Mucosa of gallbladder (tissue), 1 donor: Measurements from ENCODE around the gene GPR82. TPM values are rescaled to one million over a fixed set of nuclear protein-coding genes. Genes with fewer than 3 reads are reported as not detected.
"Not testable (repeated sequence)": the region's sequence is repeated elsewhere in the genome, so short reads cannot be mapped to it uniquely, and the experiment has no call there.

Source experiments
- DNase-seq: peaks from one replicate; pipeline ENCODE4 v3.0.0-alpha.2; 2020; ENCODE audit warnings: low spot score
- total RNA-seq: library from RNA; stranded (reverse); gene quantifications from one replicate; pipeline ENCODE4 v1.2.1, GENCODE V29; 2021
- donor health status: DM: no; HTN: no; CAD: no.

Gene GPR82, protein sequence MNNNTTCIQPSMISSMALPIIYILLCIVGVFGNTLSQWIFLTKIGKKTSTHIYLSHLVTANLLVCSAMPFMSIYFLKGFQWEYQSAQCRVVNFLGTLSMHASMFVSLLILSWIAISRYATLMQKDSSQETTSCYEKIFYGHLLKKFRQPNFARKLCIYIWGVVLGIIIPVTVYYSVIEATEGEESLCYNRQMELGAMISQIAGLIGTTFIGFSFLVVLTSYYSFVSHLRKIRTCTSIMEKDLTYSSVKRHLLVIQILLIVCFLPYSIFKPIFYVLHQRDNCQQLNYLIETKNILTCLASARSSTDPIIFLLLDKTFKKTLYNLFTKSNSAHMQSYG
- 1.2 TPM for total RNA-seq

DNA sequence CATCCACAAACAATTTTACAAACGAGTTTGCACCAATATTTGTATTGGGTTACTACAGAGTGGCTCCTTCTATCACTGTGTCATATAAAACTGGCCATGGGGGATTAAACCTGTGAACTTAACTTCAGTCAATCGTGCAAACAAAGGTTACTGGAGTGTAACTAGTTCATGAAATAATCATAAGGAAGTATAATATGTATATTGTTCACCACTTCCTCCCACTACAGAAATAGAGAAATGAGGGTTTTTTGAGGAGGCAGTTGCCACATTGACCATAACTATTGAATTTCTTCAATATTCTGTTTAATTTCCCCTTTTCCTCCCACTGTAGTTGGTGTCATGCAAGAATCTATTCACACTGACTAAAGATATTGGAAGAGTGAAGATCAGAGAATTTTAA is at the start of gene GPR82:
Gene GPR82 (plus strand): TSS at position 356 of the 400 bp plus-strand sequence. CDS start 2,846 bp downstream, outside the sequence.
- DNase-seq: no peak

DNA sequence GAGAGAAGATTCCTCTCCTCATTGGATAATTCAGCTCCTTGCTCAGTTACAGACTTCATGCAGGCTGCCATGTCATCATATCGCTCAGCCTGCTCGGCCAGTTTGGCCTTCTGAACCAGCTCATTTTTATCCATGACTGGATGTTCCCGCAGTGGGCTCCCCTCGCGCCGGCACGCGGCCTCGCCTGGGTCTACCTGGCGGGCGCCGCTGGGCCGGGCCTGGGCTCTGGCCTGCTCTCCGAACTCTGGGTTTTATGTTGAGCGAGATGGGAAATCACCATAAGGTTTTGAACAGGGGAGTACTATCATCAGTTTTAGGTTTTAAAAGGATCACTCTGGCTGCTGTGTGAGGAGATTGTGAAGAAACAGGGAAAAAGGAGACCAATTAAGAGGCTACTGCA is 47.6 kb upstream of the GPR82 start:
- not testable (repeated sequence) for DNase-seq

- DNase-seq: no peak
These were observed 46.6 kb upstream of the GPR82 start for GRCh38 chrX:41677183-41678060.

GRCh38 chrX:41684138-41684537 is 39.8 kb upstream of the GPR82 start:
- DNase-seq: peak; percentile 47

GRCh38 chrX:41684940-41685339 is 39.0 kb upstream of the GPR82 start:
- no peak for DNase-seq

- DNase-seq: no peak
These were observed 37.2 kb upstream of the GPR82 start for GRCh38 chrX:41686788-41687187.

- no peak for DNase-seq
These were observed 35.8 kb upstream of the GPR82 start for GRCh38 chrX:41688156-41688555.

- DNase-seq: no peak
These were observed 35.1 kb upstream of the GPR82 start, which contains the start of gene GPR34 for GRCh38 chrX:41688835-41689234. Gene GPR34 (plus strand): TSS chrX:41688973. CDS start chrX:41695634, 6,661 bp downstream.

GRCh38 chrX:41689711-41690110 is 34.3 kb upstream of the GPR82 start:
- no peak for DNase-seq

GRCh38 chrX:41692162-41692749 is 31.7 kb upstream of the GPR82 start:
- no peak for DNase-seq

DNA sequence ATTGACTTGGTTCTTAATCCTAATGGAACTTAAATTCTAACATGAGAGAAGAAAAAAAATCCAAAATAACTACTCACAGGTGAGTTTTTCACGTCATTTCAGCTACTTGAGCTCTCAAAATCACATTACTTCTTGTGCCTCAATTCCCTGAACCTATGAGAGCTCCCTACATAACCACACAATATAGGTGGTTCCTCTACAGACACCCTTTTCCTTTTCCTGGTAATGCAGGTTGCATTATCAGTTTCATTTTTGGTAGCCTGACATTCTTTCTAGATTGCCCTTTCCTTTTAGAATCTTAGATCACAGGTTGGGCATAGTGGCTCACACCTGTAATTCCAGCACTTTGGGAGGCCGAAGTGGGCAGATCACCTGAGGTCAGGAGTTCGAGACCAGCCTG is 31.0 kb upstream of the GPR82 start:
- DNase-seq: no peak

DNA sequence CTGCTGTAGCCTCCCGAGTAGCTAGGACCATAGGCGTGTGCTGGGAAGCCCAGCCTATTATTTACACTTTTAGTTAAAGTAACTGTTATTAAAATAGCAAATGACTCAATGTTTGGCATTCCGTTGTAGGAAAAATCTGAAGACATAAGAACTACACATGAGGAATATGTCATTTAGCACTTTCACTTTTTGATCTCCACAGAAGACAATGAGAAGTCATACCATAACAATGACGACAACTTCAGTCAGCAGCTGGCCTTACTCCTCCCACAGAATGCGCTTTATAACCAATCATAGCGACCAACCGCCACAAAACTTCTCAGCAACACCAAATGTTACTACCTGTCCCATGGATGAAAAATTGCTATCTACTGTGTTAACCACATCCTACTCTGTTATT is 28.6 kb upstream of the GPR82 start:
- no peak for DNase-seq

DNA sequence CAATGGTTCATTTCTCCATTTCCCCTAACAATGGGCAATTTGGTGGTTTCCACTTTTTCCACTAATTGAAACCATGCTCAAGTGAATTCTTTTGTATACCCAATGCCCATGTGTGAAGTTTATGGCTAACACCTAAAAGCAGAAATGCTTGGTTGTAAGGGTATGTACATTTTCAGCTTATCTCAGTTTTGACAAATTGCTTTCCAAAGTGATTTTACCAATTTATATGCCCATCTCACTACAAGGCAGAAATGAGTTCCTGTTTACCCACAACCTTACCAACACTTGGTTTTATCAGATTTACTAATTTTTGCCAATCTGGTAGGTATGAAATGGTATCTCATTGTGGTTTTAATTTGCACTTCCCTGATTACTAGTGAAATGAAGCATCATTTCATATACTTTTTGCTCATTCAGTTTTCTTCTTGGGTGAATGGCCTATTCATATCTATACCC is 20.4 kb upstream of the GPR82 start:
- no peak for DNase-seq

DNA sequence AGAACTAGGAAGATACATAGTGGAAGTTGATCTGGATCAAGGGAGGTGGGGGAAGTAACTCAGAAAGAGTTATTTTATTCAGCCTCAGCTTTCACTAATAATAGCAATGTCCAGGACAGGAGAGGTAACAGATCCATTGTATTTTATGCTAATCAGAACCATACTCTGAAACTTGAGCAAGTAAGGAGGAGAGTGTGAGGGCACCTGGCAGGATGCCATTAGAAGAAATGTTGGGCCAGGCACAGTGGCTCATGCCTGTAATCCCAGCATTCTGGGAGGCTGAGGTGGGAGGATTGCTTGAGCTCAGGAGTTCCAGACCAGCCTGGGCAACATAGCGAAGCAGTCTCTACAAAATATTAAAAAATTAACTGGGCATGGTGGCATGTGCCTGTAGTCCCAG is 18.9 kb upstream of the GPR82 start:
- no peak for DNase-seq

- no peak for DNase-seq
These were observed 18.2 kb upstream of the GPR82 start for GRCh38 chrX:41705680-41706374.

- DNase-seq: no peak
These were observed 16.8 kb upstream of the GPR82 start for GRCh38 chrX:41707218-41707617.

GRCh38 chrX:41708486-41708885 is 15.5 kb upstream of the GPR82 start:
- no peak for DNase-seq

DNA sequence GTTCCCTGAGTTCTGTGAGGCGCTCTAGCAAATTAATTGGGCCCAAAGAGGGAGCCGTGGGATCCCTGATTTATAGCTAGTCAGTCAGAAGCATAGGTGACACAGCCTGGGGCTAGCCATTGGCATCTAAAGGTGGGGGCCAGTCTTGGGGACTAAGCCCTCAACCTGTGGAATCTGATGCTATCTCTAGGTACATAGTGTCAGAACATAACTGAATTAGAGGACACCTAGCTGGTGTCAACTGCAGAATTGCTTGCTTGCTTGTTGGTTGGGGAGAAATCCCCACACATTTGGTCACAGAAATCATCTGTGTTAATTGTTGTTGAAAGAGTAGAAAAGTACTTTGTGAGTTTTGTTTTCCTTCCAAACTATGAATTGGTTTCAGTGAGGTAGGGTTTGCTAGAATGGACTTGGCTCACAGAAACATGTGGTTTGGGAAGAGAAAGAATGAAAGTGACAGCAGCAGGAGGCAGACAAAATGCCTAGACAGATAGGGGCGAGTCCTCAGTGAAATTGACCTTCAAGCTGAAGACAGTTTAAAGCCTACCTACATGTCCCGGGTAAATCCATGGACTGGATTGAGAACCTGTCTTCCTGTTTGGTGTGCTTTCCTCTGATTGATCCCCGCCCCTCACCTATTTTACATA is 12.8 kb upstream of the GPR82 start:
- DNase-seq: no peak

DNA sequence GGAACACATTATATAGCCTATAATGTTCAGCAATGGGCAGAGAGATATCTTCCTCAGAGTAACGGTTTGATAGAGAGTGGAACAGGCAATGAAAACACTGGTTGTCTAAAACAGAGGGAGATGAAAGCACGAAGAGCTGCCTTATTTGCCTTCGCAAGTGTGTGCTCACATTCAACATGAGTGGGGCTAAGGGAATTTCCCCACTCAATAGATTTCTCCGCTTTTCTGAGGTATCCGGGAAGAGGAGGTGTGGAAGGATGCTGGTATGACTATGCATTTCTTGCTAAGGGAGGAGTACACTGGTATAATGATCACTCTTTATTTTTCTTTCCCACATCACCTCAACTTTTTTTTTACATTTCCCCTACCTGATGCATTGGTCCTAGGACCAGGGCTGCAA is 7.8 kb upstream of the GPR82 start:
- no peak for DNase-seq

- DNase-seq: no peak
These were observed 7.1 kb upstream of the GPR82 start for GRCh38 chrX:41716767-41717473.
